PC-9 (cell line): ENCODE measurements around the gene SLC6A6. TPM values are rescaled to one million over a fixed set of nuclear protein-coding genes. Genes with fewer than 3 reads are reported as not detected.

Source experiments
- BruUV-seq: library from RNA; stranded (reverse); fragments of 400-500 nt; replicated peaks from 2 replicates; lab custom pipeline; 2021; lab: Mats Ljungman, UMichigan
- CTCF ChIA-PET: fragments of 300-600 bp; sonication (Branson Sonifier 250); formaldehyde crosslinking; loops from one replicate; lab custom pipeline; 2022; ENCODE audit warnings: antibody characterized with exemption; lab: Charles Lee
- POLR2A ChIA-PET: fragments of 300-600 bp; sonication (Branson Sonifier 250); formaldehyde crosslinking; loops from one replicate; lab custom pipeline; 2022; ENCODE audit warnings: antibody characterized with exemption; ENCODE audit not compliant: unreplicated experiment; lab: Charles Lee
- DNase-seq, 2 experiments: peaks; one replicate each; pipeline versions ENCODE4 v3.0.0 to v3.0.0-alpha.2; 2015 to 2022; ENCODE audit warnings: mixed read lengths in 1 of 2
- H2AFZ ChIP-seq: fragments of 200-600 bp; sonication (generic); 2 replicates; pipeline ENCODE4 v1.8.1; 2017; ENCODE audit warnings: antibody characterized with exemption
- H3F3A ChIP-seq: fragments of 200-600 bp; sonication (generic); 2 replicates; pipeline ENCODE4 v1.8.1; 2017; ENCODE audit warnings: antibody characterized with exemption, mild to moderate bottlenecking, low read depth; ENCODE audit not compliant: insufficient read depth
- H3K27ac ChIP-seq: fragments of 200-600 bp; sonication (generic); 2 replicates; pipeline ENCODE4 v1.6.1; 2016; ENCODE audit warnings: mixed run types
- H3K27me3 ChIP-seq: fragments of 200-600 bp; sonication (generic); 2 replicates; pipeline ENCODE4 v1.6.1; 2016; ENCODE audit warnings: low read depth, mixed run types; ENCODE audit not compliant: insufficient read depth
- H3K36me3 ChIP-seq: fragments of 200-600 bp; sonication (generic); 2 replicates; pipeline ENCODE4 v1.6.1; 2016; ENCODE audit warnings: low read depth, mixed run types
- H3K4me1 ChIP-seq: fragments of 200-600 bp; sonication (generic); replicated peaks from 2 replicates; pipeline ENCODE4 v1.6.1; 2016; ENCODE audit warnings: mixed run types; ENCODE audit not compliant: insufficient read depth
- H3K4me2 ChIP-seq: fragments of 200-600 bp; sonication (generic); 2 replicates; pipeline ENCODE4 v1.6.1; 2017; ENCODE audit warnings: mixed run types
- H3K4me3 ChIP-seq: fragments of 200-600 bp; sonication (generic); 2 replicates; pipeline ENCODE4 v1.6.1; 2016; ENCODE audit warnings: mixed run types
- H3K79me2 ChIP-seq: fragments of 200-600 bp; sonication (generic); 2 replicates; pipeline ENCODE4 v1.6.1; 2017; ENCODE audit warnings: low read depth, mixed run types
- H3K9me2 ChIP-seq: fragments of 200-600 bp; sonication (generic); 2 replicates; pipeline ENCODE4 v1.8.1; 2017; ENCODE audit warnings: mild to moderate bottlenecking; ENCODE audit not compliant: insufficient read depth
- H3K9me3 ChIP-seq: fragments of 200-600 bp; sonication (generic); 2 replicates; pipeline ENCODE4 v1.8.1; 2016; ENCODE audit warnings: low read depth; ENCODE audit not compliant: insufficient read depth
- H4K20me1 ChIP-seq: fragments of 200-600 bp; sonication (generic); 2 replicates; pipeline ENCODE4 v1.8.1; 2017; ENCODE audit not compliant: insufficient read depth
- CTCF ChIP-seq: fragments of 200-600 bp; sonication (generic); conservative IDR thresholded peaks from 2 replicates; pipeline ENCODE4 v1.6.1; 2017; ENCODE audit warnings: mixed run types, antibody characterized with exemption, mild to moderate bottlenecking, moderate library complexity
- EZH2 ChIP-seq: fragments of 200-600 bp; sonication (generic); IDR thresholded peaks from 2 replicates; pipeline ENCODE4 v1.8.0; 2017; ENCODE audit warnings: antibody characterized with exemption, low read depth
- intact Hi-C: fragments of 100-400 bp; cut with micrococcal nuclease; formaldehyde crosslinking; loops from one replicate; pipeline ENCODE4 v1.10.0; 2022; ENCODE audit not compliant: unreplicated experiment
- total RNA-seq: library from RNA; stranded (reverse); gene quantifications from 2 replicates; pipeline ENCODE4 v1.2.3, GENCODE V29; 2021

Gene SLC6A6
- total RNA-seq, 1 experiment from 2014 or later: 122 TPM

- H3K4me2 ChIP-seq: no peak overlapping the region
- no peak for DNase-seq
- BruUV-seq: no TSS peak
- H3K4me1 ChIP-seq: peaks cover 29% of the 10 kb centered on the region
- no peak overlapping the region for H3K27ac ChIP-seq
- no peak for TF ChIP-seq EZH2
- no peak for TF ChIP-seq CTCF
- ChIA-PET CTCF (no interaction called here), POLR2A (interaction anchor here (0.5 kb wide), 1 partner anchor 657 kb away, joined by 3 read pairs; no protein-coding TSS in a partner anchor)
- H3K9me3 ChIP-seq: no peaks in the 10 kb centered on the region
- H3K36me3 ChIP-seq: peaks cover 40% of the 10 kb centered on the region
- H3F3A ChIP-seq: peaks cover 78% of the 10 kb centered on the region
- H2AFZ ChIP-seq: no peak overlapping the region
- H3K9me2 ChIP-seq: no peaks in the 10 kb centered on the region
- no peaks in the 10 kb centered on the region for H3K27me3 ChIP-seq
- intact Hi-C loops: no loop called here
- no peak overlapping the region for H3K4me3 ChIP-seq
- peaks cover 7% of the 10 kb centered on the region; the same call in 1 of the 2 replicates for H3K79me2 ChIP-seq
- H4K20me1 ChIP-seq: peaks cover 15% of the 10 kb centered on the region
Observed at GRCh38 chr3:14448756-14449727, 46.6 kb downstream of the SLC6A6 start.

GRCh38 chr3:14450506-14450905, 48.1 kb downstream of the SLC6A6 start:
- Histone ChIP-seq H3K4me2 (no peak overlapping the region), H3K9me2 (no peaks in the 10 kb centered on the region), H3K27ac (no peak overlapping the region), H2AFZ (no peak overlapping the region), H3K27me3 (no peaks in the 10 kb centered on the region), H3F3A (peaks cover 78% of the 10 kb centered on the region), H3K9me3 (no peaks in the 10 kb centered on the region), H4K20me1 (peaks cover 15% of the 10 kb centered on the region), H3K79me2 (peaks cover 7% of the 10 kb centered on the region; the same call in 1 of the 2 replicates), H3K4me1 (peaks cover 29% of the 10 kb centered on the region), H3K36me3 (peaks cover 55% of the 10 kb centered on the region), H3K4me3 (no peak overlapping the region)
- no TSS peak for BruUV-seq
- ChIA-PET CTCF (no interaction called here), POLR2A (no interaction called here)
- TF ChIP-seq EZH2: no peak
- TF ChIP-seq CTCF: no peak
- DNase-seq: no peak
- intact Hi-C loops: loop anchor here (5.0 kb wide), 1 partner anchor 43 kb away; no protein-coding TSS in a partner anchor

GRCh38 chr3:14450922-14451606, 48.7 kb downstream of the SLC6A6 start:
- H3K27ac ChIP-seq: no peak overlapping the region
- peaks cover 29% of the 10 kb centered on the region for H3K4me1 ChIP-seq
- H3K4me3 ChIP-seq: no peak overlapping the region
- peaks cover 51% of the 10 kb centered on the region for H3K36me3 ChIP-seq
- H4K20me1 ChIP-seq: peaks cover 15% of the 10 kb centered on the region
- H3K27me3 ChIP-seq: no peaks in the 10 kb centered on the region
- BruUV-seq: no TSS peak
- H3K9me3 ChIP-seq: no peaks in the 10 kb centered on the region
- no peaks in the 10 kb centered on the region for H3K9me2 ChIP-seq
- peaks cover 7% of the 10 kb centered on the region; the same call in 1 of the 2 replicates for H3K79me2 ChIP-seq
- POLR2A ChIA-PET: no interaction called here
- no peak overlapping the region for H3K4me2 ChIP-seq
- H3F3A ChIP-seq: peaks cover 76% of the 10 kb centered on the region
- no peak overlapping the region for H2AFZ ChIP-seq
- no peak for DNase-seq
- intact Hi-C loops: loop anchor here (1.0 to 5.0 kb wide), 2 partner anchors 34 to 44 kb away; no protein-coding TSS in a partner anchor
- TF ChIP-seq CTCF: no peak
- TF ChIP-seq EZH2: no peak
- CTCF ChIA-PET: no interaction called here
